Measurements from ENCODE around the gene WDR3. TPM values are rescaled to one million over a fixed set of nuclear protein-coding genes. Genes with fewer than 3 reads are reported as not detected.
"Not testable (repeated sequence)": the region's sequence is repeated elsewhere in the genome, so short reads cannot be mapped to it uniquely, and the experiment has no call there.

The WDR3 gene
- total RNA-seq, 1 donor from 2014 or later: 29.7 TPM

GRCh38 chr1:117904485-117904884 is 25.1 kb upstream of the WDR3 start:
- H3K4me1 Mint-ChIP-seq: no peaks in the 10 kb centered on the region
- H3K4me3 Mint-ChIP-seq: no peak overlapping the region
- no peak for DNase-seq (ENCODE audit: low spot score in 2 of 2, unreplicated experiment in 2 of 2)
- H3K27ac Mint-ChIP-seq: no peak overlapping the region
- TF ChIP-seq, protein P1, sequence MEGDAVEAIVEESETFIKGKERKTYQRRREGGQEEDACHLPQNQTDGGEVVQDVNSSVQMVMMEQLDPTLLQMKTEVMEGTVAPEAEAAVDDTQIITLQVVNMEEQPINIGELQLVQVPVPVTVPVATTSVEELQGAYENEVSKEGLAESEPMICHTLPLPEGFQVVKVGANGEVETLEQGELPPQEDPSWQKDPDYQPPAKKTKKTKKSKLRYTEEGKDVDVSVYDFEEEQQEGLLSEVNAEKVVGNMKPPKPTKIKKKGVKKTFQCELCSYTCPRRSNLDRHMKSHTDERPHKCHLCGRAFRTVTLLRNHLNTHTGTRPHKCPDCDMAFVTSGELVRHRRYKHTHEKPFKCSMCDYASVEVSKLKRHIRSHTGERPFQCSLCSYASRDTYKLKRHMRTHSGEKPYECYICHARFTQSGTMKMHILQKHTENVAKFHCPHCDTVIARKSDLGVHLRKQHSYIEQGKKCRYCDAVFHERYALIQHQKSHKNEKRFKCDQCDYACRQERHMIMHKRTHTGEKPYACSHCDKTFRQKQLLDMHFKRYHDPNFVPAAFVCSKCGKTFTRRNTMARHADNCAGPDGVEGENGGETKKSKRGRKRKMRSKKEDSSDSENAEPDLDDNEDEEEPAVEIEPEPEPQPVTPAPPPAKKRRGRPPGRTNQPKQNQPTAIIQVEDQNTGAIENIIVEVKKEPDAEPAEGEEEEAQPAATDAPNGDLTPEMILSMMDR (IDR thresholded peaks at IDR 0.05; ENCODE audit: unreplicated experiment): no peak
- peaks cover 8% of the 10 kb centered on the region for H3K9me3 Mint-ChIP-seq
- H3K27me3 Mint-ChIP-seq (ENCODE audit: low read depth): no peaks in the 10 kb centered on the region
- peaks cover 42% of the 10 kb centered on the region for H3K36me3 Mint-ChIP-seq

DNA sequence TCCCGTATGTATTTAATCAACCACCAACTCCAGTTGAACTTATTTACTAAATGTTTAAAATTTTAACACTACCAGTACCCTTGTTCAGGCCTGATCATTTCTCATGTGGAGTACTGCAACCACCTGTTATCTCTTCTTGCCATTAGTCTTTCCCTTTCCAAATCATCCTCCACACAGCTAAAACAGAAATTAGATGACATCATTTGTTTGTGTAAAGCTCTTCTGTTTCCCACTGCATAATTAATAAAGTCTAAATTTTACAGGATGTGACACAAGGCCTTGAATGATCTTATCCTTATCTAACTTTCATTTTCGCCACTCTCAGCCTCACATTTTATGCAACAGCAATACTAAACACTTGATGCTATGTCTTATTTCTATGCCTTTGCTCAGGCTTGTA is 24.5 kb upstream of the WDR3 start:
- peaks cover 8% of the 10 kb centered on the region for H3K9me3 Mint-ChIP-seq
- H3K27me3 Mint-ChIP-seq (ENCODE audit: low read depth): no peaks in the 10 kb centered on the region
- H3K36me3 Mint-ChIP-seq: peaks cover 41% of the 10 kb centered on the region
- no peak for DNase-seq (ENCODE audit: low spot score in 2 of 2, unreplicated experiment in 2 of 2)
- no peaks in the 10 kb centered on the region for H3K4me1 Mint-ChIP-seq
- TF ChIP-seq, protein P1 (IDR thresholded peaks at IDR 0.05; ENCODE audit: unreplicated experiment): no peak
- H3K27ac Mint-ChIP-seq: no peak overlapping the region
- H3K4me3 Mint-ChIP-seq: no peak overlapping the region

DNA sequence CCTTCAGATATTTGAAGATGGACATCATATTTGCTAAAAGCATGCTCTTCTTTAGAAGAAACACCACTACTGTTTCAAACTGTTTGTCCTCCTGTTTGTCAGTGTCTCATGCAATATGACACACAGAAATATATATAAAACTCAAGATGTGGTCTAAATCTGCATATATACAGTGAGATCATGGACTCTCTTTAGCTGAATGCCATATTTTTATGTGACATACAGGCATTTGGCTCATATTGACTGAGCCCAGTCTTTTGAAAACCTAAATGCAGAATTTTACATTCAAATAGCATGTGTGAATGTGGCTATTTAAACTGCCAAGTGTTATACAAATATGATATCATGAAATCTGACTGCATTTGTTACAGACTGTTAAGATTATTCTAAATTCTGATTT is 18.5 kb upstream of the WDR3 start:
- Mint-ChIP-seq H3K9me3 (no peaks in the 10 kb centered on the region), H3K4me1 (no peaks in the 10 kb centered on the region), H3K36me3 (peaks cover 17% of the 10 kb centered on the region), H3K4me3 (no peak overlapping the region), H3K27ac (no peak overlapping the region), H3K27me3 (ENCODE audit: low read depth) (no peaks in the 10 kb centered on the region)
- TF ChIP-seq, protein P1 (IDR thresholded peaks at IDR 0.05; ENCODE audit: unreplicated experiment): no peak
- DNase-seq (ENCODE audit: low spot score in 2 of 2, unreplicated experiment in 2 of 2): no peak

DNA sequence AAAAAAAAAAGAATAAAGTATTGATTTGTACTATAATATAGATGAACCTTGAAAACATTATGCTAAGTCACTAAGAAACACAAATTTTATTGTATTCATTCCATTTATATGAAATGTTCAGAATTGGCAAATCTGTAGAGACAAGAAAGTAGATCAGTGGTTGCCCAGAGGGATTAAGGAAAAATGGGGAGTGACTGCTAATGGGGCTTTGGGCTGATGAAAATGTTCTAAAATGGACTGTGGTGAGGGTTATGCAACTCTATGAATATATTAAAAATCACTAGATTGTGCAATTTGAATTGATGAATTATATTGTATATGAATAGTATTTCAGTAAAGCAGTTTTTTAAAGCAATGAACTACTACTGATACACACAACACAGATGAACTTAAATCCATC is 10.2 kb upstream of the WDR3 start:
- TF ChIP-seq, protein P1 (IDR thresholded peaks at IDR 0.05; ENCODE audit: unreplicated experiment): no peak
- no peak for DNase-seq (ENCODE audit: low spot score in 2 of 2, unreplicated experiment in 2 of 2)
- Mint-ChIP-seq H3K9me3 (peaks cover 4% of the 10 kb centered on the region), H3K4me1 (no peaks in the 10 kb centered on the region), H3K36me3 (peaks cover 42% of the 10 kb centered on the region), H3K27me3 (ENCODE audit: low read depth) (no peaks in the 10 kb centered on the region), H3K27ac (no peak overlapping the region), H3K4me3 (no peak overlapping the region)

GRCh38 chr1:117921991-117922390 is 7.5 kb upstream of the WDR3 start:
- no peak for DNase-seq (ENCODE audit: low spot score in 2 of 2, unreplicated experiment in 2 of 2)
- Mint-ChIP-seq H3K4me1 (peaks cover under 1% of the 10 kb centered on the region), H3K36me3 (peaks cover 29% of the 10 kb centered on the region), H3K27me3 (ENCODE audit: low read depth) (no peaks in the 10 kb centered on the region), H3K9me3 (peaks cover 4% of the 10 kb centered on the region), H3K4me3 (no peak overlapping the region), H3K27ac (no peak overlapping the region)
- TF ChIP-seq, protein P1 (IDR thresholded peaks at IDR 0.05; ENCODE audit: unreplicated experiment): no peak

DNA sequence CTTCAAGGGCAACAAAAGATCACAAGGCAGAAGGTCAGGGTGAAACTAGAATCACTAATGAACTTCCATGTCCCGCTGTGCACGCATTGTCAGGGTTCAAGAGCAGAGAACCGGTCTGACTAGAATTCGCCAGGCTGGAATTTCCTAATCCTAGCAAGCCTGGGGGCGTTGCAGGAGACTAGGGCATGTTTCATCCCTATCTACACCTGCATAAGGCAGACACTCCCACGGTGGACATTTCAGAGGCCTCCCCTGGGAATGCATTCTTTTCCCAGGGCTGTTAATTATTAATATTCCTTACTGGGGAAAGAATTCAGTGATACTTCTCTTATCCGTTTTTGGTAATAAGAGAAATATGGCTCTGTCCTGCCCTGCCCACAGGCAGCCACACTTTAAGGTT is 6.8 kb upstream of the WDR3 start:
- not testable (repeated sequence) for H3K27me3 Mint-ChIP-seq (ENCODE audit: low read depth); H3K4me3 Mint-ChIP-seq; H3K4me1 Mint-ChIP-seq; H3K9me3 Mint-ChIP-seq; H3K27ac Mint-ChIP-seq; DNase-seq (ENCODE audit: low spot score in 2 of 2, unreplicated experiment in 2 of 2)
- H3K36me3 Mint-ChIP-seq: peaks cover 23% of the 10 kb centered on the region

All from mesothelial cell of epicardium (in vitro differentiated cells).